HG03139 (cell line): ENCODE measurements around the gene FOXL3.
"Not testable (repeated sequence)": the region's sequence is repeated elsewhere in the genome, so short reads cannot be mapped to it uniquely, and the experiment has no call there.

Experiments
- ATAC-seq: cut with Tn5 transposase; IDR thresholded peaks from one replicate; pipeline ENCODE4 v1.9.1; 2021; ENCODE audit not compliant: unreplicated experiment

The FOXL3 gene

GRCh38 chr7:286266-286665, 3.7 kb upstream of the FOXL3 start:
- no peak for ATAC-seq

GRCh38 chr7:288671-289101, 1.3 kb upstream of the FOXL3 start:
- no peak for ATAC-seq

- ATAC-seq: no peak
Observed at GRCh38 chr7:289209-289755, 688 bp upstream of the FOXL3 start.

- no peak for ATAC-seq
Observed at GRCh38 chr7:290554-291372, 793 bp downstream of the FOXL3 start.

- no peak for ATAC-seq
Observed at GRCh38 chr7:291373-292092, 1.6 kb downstream of the FOXL3 start.

GRCh38 chr7:292226-292625, 2.3 kb downstream of the FOXL3 start:
- ATAC-seq: no peak

- no peak for ATAC-seq
Observed at GRCh38 chr7:292826-293225, 2.9 kb downstream of the FOXL3 start.

GRCh38 chr7:293681-294439, 3.9 kb downstream of the FOXL3 start:
- no peak for ATAC-seq

- no peak for ATAC-seq
Observed at GRCh38 chr7:294440-295154, 4.6 kb downstream of the FOXL3 start.

- ATAC-seq: no peak
Observed at GRCh38 chr7:295155-296154, 5.5 kb downstream of the FOXL3 start.

GRCh38 chr7:296373-296945, 6.5 kb downstream of the FOXL3 start:
- ATAC-seq: no peak

- not testable (repeated sequence) for ATAC-seq
Observed at GRCh38 chr7:297141-297540, 7.2 kb downstream of the FOXL3 start.

GRCh38 chr7:297611-298374, 7.8 kb downstream of the FOXL3 start:
- no peak for ATAC-seq

GRCh38 chr7:298375-298702, 8.4 kb downstream of the FOXL3 start:
- ATAC-seq: no peak

- no peak for ATAC-seq
Observed at GRCh38 chr7:298743-299142, 8.8 kb downstream of the FOXL3 start.

GRCh38 chr7:299169-299568, 9.2 kb downstream of the FOXL3 start:
- no peak for ATAC-seq

GRCh38 chr7:299628-300027, 9.7 kb downstream of the FOXL3 start:
- ATAC-seq: no peak

- no peak for ATAC-seq
Observed at GRCh38 chr7:300048-300447, 10.1 kb downstream of the FOXL3 start.
